Measurements from ENCODE around the gene BMERB1. TPM values are rescaled to one million over a fixed set of nuclear protein-coding genes. Genes with fewer than 3 reads are reported as not detected.

BMERB1 gene
- total RNA-seq, 2 experiments from 2014 or later: 3.1 to 3.2 TPM

DNA sequence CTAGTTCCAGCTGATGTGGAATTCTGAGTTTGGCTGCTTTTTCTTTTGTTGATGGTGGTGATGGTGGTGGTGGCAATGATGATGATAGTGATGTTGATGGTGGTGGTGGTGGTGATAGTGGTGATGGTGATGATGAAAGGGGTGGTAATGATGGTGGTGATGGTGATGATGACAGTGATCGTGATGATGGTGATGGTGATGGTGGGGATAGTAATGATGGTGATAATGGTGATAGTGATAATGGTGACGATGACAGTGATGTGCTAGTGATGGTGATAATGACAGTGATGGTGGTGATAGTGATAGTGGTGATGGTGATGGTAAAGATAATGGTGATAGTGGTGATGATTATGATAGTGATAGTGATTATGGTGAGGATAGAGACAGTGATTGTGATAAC lies 61.5 kb downstream of the BMERB1 start:
- DNase-seq: no peak
- ChIA-PET POLR2A (interaction anchor here (0.6 kb wide), 1 partner anchor 50 kb away, joined by 5 read pairs; no protein-coding TSS in a partner anchor), CTCF (no interaction called here)
- no peaks in the 10 kb centered on the region for H3K4me1 Mint-ChIP-seq
- no peak overlapping the region for H3K4me3 Mint-ChIP-seq
- H3K36me3 Mint-ChIP-seq (ENCODE audit: low read depth): no peaks in the 10 kb centered on the region
- no peak overlapping the region for H3K27ac Mint-ChIP-seq
- H3K9me3 Mint-ChIP-seq: no peaks in the 10 kb centered on the region
- no peaks in the 10 kb centered on the region for H3K27me3 Mint-ChIP-seq

DNA sequence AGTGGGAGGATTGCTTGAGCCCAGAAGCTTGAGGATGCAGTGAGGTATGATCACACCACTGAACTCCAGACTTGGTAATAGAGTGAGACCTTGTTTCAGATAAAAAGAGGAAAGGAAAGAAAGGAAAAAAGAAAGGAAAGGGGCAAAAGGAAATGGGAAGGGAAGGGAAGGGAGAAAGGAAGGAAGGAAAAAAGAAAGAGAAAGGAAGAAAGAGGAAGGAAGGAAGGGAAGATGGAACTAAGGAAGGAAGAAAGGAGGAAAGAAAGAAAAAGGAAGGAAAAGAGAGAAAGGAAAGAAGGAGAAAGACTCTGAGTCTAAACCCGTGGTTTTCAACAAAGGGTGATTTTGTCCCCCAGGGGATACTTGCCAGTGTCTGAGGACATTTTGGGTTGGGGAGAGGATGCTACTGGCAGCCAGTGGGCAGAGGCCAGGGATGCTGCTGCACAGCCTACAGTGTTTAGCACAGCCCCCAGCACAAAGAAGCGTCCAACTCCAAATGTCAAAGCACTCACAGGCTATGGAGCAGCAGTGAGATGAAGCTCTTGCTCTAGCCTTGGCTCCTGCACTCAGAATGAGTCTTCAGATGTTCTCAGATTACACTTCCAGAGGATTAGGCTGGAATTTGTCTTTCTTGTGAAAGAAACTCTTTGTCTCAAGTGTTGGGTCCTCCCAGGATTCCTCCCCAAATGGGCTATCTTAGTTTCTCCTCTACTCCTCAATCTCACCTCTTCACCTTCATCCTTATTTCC lies 64.2 kb downstream of the BMERB1 start:
- no peak overlapping the region for H3K4me3 Mint-ChIP-seq
- H3K27me3 Mint-ChIP-seq: no peaks in the 10 kb centered on the region
- no peak overlapping the region for H3K27ac Mint-ChIP-seq
- H3K4me1 Mint-ChIP-seq: no peaks in the 10 kb centered on the region
- no peaks in the 10 kb centered on the region for H3K36me3 Mint-ChIP-seq (ENCODE audit: low read depth)
- H3K9me3 Mint-ChIP-seq: no peaks in the 10 kb centered on the region
- ChIA-PET POLR2A (no interaction called here), CTCF (interaction anchor here (0.9 to 1.2 kb wide), 2 partner anchors 9 to 26 kb away, joined by 3 read pairs; no protein-coding TSS in a partner anchor)
- no peak for DNase-seq

DNA sequence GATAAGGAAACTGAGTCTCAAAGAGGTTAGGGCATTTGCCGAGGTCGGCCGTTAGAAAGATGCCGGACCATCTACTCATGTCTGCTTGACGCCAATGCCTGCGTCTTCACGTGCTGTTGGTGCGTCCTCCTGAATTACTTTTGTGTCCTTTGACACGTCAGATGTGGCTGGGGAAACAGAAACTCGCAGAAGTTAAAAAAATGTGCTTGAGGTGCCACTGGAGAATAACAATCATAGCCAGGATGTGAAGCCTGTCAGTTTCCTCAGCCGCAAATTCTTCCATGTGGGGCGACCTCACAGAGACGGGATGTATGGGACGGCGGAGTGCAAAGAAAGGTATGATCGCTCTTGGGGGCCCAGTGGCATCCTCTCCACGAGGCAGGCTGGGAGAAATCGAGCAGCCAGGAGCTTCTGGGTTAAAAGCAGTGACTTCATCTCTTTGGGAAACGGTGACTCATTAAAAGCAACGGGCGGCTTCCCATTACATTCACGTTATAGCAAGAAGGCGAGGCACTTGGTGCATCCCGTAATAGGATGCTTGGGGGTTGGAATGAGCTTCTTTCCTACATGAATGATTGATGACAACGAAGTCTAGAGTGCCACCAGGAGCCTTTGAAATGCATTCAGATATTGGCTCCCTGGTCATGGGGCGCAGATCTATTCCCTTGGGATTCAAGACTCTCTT lies 67.8 kb downstream of the BMERB1 start:
- CTCF ChIA-PET: interaction anchor here (0.6 to 0.9 kb wide), 2 partner anchors 11 to 80 kb away, joined by 3 to 5 read pairs; no protein-coding TSS in a partner anchor
- Mint-ChIP-seq H3K27me3 (peaks cover 5% of the 10 kb centered on the region), H3K4me3 (no peak overlapping the region), H3K36me3 (ENCODE audit: low read depth) (no peaks in the 10 kb centered on the region), H3K9me3 (no peaks in the 10 kb centered on the region), H3K27ac (no peak overlapping the region), H3K4me1 (peaks cover 4% of the 10 kb centered on the region)
- DNase-seq: no peak
- POLR2A ChIA-PET: no interaction called here

DNA sequence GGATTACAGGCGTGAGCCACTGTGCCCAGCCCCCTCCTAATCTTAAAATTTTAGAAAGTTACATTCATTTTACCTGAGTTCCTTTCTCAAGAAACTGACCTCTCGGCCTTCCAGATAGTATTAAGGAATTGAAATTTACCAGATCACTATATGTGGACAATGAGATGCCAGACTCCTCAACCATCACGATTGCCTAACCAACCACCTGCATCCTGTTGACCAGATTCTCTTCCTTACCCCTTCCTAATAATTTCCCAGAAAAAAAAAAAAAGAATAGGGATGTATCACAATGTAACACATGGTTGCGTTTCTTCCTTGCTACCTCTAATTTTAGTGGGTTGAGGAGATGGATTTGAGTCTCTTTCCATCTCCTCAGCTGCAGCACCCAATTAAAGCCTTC lies 72.1 kb downstream of the BMERB1 start:
- ChIA-PET POLR2A (no interaction called here), CTCF (no interaction called here)
- DNase-seq: no peak
- Mint-ChIP-seq H3K27ac (no peak overlapping the region), H3K4me3 (no peak overlapping the region), H3K4me1 (peaks cover 34% of the 10 kb centered on the region), H3K9me3 (no peaks in the 10 kb centered on the region), H3K27me3 (peaks cover 9% of the 10 kb centered on the region), H3K36me3 (ENCODE audit: low read depth) (no peaks in the 10 kb centered on the region)

DNA sequence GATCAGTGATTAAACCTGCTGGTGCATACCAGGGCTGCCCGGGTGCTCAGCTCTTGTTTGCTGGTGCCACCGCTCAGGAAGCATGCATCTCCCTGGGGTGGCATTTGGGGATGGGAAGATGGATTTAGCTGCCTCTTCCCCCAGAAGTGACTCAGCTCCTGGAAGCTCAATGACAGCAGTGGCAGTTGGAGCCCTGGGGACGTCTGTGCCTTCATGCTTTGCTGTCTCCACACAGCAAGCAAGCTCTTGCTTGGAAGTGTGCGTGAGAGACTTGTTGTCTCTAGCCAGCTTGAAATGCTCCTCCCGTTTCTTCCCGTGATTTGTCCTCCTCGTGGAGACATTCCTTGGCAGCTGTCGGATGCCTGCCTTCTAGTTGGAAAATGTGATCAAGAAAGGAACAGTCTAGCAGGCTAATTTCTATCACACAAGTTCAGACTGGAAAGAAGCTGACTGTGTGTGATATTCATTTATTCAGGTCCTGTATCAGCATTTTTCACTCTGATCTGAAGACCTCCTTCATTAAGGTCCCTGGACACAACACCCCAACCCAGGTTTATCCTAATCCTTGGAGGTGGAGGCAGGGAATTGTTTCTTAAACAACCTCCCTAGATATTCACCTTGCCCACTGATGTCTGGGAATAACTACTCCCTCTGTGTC lies 73.0 kb downstream of the BMERB1 start:
- DNase-seq: no peak
- POLR2A ChIA-PET: no interaction called here
- Mint-ChIP-seq H3K4me3 (no peak overlapping the region), H3K27me3 (peaks cover 9% of the 10 kb centered on the region), H3K9me3 (no peaks in the 10 kb centered on the region), H3K27ac (peak overlapping the region; percentile 54), H3K4me1 (peaks cover 34% of the 10 kb centered on the region), H3K36me3 (ENCODE audit: low read depth) (no peaks in the 10 kb centered on the region)
- CTCF ChIA-PET: no interaction called here

DNA sequence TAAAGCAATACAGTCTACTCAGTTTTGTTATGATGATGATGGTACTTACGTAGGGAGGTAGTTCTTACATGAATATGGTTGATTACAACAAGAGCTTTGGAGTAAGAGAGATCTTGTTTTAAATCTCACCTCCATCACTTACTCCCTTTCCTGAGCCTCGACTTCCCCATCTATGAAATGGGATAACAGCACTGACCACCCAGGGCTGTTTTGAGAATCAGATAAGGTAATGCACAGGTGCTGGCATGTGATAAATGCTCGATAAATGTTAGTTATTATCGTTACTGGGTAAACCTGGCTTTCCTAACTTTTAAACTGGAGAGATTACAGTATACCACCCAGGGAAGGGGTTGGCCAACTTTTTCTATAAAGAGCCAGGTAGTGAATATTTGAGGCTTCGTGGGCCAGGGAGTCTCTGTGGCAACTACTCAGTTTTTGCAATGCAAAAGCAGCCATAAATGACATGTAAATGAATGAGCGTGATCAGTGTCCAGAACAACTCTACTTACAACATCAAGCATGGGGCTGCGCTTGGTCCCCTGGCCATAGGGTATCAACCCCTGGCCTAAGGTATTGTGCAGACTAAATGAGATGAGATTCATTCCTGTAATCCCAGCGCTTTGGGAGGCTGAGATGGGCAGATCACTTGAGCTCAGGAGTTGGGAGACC lies 73.7 kb downstream of the BMERB1 start:
- H3K4me1 Mint-ChIP-seq: peaks cover 34% of the 10 kb centered on the region
- no peak overlapping the region for H3K27ac Mint-ChIP-seq
- peaks cover 9% of the 10 kb centered on the region for H3K27me3 Mint-ChIP-seq
- ChIA-PET POLR2A (no interaction called here), CTCF (no interaction called here)
- no peaks in the 10 kb centered on the region for H3K36me3 Mint-ChIP-seq (ENCODE audit: low read depth)
- no peaks in the 10 kb centered on the region for H3K9me3 Mint-ChIP-seq
- H3K4me3 Mint-ChIP-seq: no peak overlapping the region
- DNase-seq: no peak

DNA sequence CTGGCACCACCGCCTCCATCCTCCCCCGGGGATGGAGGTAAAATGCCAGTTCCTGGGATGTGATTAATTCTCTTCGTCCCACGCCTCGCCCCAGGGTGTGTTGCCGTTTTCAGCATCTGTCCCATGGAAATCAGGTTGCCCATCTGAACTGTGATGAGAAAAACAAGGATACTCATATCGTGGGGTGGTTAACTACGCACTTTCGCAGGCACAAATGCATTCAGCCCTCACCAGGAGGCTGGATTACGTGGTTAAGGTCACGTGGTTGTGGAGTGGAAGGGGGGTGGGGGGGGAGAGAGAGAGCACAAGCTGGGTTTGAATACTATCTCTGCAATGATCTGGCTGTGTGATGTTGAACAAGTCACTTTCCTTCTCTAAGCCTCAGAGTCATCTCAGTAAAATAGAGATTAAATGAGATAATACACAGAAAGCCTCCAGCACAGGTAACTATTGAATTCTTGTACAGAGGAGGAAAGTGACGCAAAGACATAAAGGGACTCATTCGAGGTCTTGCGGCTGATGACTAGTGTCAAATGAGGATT lies 74.7 kb downstream of the BMERB1 start:
- peak; percentile 55 for DNase-seq

DNA sequence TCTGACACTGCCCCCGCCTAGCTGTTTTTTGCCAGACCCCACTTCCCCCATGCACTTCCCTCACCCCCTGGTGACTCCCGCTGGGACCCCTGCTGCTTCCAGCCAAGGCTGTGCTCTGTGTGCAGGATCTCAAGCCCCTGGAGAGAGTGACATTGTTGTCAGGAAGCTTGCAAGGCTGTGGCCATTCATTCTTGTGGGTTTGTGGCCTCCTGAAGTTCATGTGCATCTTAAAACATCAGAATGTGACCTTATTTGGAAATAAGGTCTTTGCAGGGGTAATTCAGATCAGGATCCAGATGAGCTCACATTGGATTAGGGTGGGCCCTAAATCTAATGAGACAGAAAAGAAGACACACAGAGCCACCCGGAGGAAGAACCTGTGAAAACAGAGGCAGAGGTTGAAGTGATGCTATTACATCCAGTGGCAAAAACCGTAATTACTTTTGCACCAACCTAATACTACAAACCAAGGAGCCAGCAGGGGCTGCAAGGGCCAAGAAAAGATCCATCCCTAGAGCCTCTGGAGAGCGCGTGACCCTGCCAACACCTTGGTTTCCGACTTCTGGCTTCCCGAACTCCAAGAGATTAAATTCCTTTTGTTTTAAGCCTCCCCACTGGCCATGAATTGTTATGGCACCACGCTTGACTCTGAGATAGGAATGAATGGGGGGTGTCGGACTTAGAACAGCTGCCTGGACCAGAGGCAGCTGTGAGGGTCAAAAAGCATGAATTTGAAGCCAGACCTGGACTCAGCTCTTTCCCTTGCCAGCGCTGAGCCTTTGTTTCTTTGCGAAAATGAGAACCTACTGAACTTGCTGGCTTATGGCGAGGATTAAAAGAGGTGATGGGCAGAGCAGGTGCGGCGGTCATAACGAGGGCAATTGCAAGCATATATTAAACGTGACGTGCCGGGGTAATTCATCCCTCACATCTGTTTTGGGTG lies 75.5 kb downstream of the BMERB1 start:
- CTCF ChIA-PET: interaction anchor here (0.9 to 1.1 kb wide), 2 partner anchors 9 to 49 kb away, joined by 3 read pairs; no protein-coding TSS in a partner anchor

More for the DNA sequence above, 74.7 kb downstream of the BMERB1 start:
- Mint-ChIP-seq H3K4me3 (peak overlapping the region; percentile 8), H3K9me3 (no peaks in the 10 kb centered on the region), H3K27ac (peak overlapping the region; percentile 85), H3K36me3 (ENCODE audit: low read depth) (no peaks in the 10 kb centered on the region), H3K27me3 (peaks cover 9% of the 10 kb centered on the region), H3K4me1 (peaks cover 34% of the 10 kb centered on the region)
- ChIA-PET CTCF (interaction anchor here (0.9 kb wide), 1 partner anchor 9 kb away, joined by 3 read pairs; no protein-coding TSS in a partner anchor), POLR2A (no interaction called here)

DNA sequence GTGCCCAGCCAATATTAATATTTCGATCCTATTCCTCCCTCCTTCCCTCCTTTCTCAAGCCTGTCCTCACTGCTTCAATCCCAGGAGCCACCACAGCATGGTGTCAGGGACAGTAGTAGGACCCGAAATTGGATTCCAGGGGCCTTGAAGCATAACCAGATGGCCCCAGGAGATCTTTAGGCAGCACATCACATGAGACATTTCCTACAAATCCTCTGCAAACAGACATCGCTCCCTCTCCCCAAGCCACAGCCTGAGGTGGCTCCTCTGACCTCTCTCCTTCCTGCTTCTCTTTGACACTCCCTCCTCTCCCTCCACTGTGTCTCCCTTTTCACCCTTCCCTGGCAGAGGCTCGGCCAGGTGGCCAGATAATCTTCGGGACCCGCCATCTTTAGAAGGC lies 76.6 kb downstream of the BMERB1 start:
- H3K27me3 Mint-ChIP-seq: peaks cover 9% of the 10 kb centered on the region
- H3K4me1 Mint-ChIP-seq: peaks cover 34% of the 10 kb centered on the region
- H3K27ac Mint-ChIP-seq: peak overlapping the region; percentile 55
- ChIA-PET POLR2A (no interaction called here), CTCF (no interaction called here)
- H3K9me3 Mint-ChIP-seq: no peaks in the 10 kb centered on the region
- no peak overlapping the region for H3K4me3 Mint-ChIP-seq
- no peak for DNase-seq
- no peaks in the 10 kb centered on the region for H3K36me3 Mint-ChIP-seq (ENCODE audit: low read depth)

More for the DNA sequence above, 75.5 kb downstream of the BMERB1 start:
- POLR2A ChIA-PET: no interaction called here
- Mint-ChIP-seq H3K27me3 (peaks cover 9% of the 10 kb centered on the region), H3K9me3 (no peaks in the 10 kb centered on the region), H3K4me1 (peaks cover 34% of the 10 kb centered on the region), H3K27ac (peak overlapping the region; percentile 85), H3K36me3 (ENCODE audit: low read depth) (no peaks in the 10 kb centered on the region), H3K4me3 (peak overlapping the region; percentile 8)
- DNase-seq: peak; percentile 45

DNA sequence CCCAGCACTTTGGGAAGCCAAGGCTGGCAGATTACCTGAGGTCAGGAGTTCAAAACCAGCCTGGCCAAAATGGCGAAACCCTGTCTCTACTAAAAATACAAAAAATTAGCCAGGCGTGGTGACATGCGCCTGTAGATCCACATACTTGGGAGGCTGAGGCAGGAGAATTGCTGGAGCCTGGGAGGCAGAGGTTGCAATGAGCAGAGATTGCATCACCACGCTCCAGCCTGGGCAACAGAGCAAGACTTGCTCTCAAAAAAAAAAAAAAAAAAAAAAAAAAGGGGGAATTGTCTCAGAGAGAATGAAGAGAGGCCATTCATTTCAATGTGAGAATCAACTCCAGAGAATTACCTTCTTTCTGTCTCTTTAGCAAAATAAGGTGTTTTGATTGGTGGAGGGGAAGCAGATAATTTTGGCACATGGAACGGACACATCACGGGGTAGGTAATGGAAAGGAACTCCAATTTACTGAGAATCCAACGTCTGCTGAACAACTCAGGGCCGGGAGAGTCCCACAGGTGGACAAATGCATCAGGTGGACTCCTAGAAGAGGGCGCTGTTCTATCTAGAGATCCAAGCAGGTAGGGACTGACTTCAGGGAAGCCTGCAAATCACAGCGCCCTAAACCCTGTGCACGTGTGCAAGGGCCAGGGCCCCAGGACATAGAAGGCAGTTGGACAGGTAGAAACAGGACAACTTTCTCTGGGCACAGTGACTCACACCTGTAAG lies 77.5 kb downstream of the BMERB1 start:
- peaks cover 33% of the 10 kb centered on the region for H3K4me1 Mint-ChIP-seq
- H3K27ac Mint-ChIP-seq: no peak overlapping the region
- no peak overlapping the region for H3K4me3 Mint-ChIP-seq
- no peaks in the 10 kb centered on the region for H3K9me3 Mint-ChIP-seq
- H3K36me3 Mint-ChIP-seq (ENCODE audit: low read depth): no peaks in the 10 kb centered on the region
- ChIA-PET CTCF (no interaction called here), POLR2A (no interaction called here)
- peaks cover 5% of the 10 kb centered on the region for H3K27me3 Mint-ChIP-seq
- DNase-seq: no peak

DNA sequence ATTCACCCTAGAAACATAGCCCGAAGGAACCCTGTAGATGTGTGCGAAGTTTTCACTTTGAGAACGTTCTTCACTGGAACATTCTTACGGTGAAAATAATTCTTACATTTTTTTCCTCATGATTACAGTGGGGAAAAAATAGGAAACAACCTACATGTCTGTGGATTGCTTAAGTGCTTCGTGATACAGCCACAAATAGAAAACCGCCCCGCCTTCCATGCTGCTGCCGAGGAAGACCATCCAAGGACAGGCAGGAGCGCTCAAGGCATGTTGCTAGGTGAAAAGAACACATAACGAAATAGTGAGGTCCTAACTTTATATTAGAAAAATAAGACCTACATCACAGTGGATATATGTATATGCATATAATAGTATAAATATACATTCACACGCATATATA lies 78.8 kb downstream of the BMERB1 start:
- no peak for DNase-seq
- peaks cover 26% of the 10 kb centered on the region for H3K4me1 Mint-ChIP-seq
- POLR2A ChIA-PET: no interaction called here
- no peak overlapping the region for H3K4me3 Mint-ChIP-seq
- CTCF ChIA-PET: no interaction called here
- H3K36me3 Mint-ChIP-seq (ENCODE audit: low read depth): no peaks in the 10 kb centered on the region
- H3K9me3 Mint-ChIP-seq: no peaks in the 10 kb centered on the region
- H3K27me3 Mint-ChIP-seq: no peaks in the 10 kb centered on the region
- no peak overlapping the region for H3K27ac Mint-ChIP-seq

Data from activated CD4-positive, alpha-beta T cell treated with anti-CD3 and anti-CD28 coated beads, Interleukin-2, amount 10 ng/mL, durations not matched to agents 7 days and 5 days (primary cell).